ENCODE results near the gene YWHAQ.
"Not testable (repeated sequence)": the region's sequence is repeated elsewhere in the genome, so short reads cannot be mapped to it uniquely, and the experiment has no call there.

Gene YWHAQ

DNA sequence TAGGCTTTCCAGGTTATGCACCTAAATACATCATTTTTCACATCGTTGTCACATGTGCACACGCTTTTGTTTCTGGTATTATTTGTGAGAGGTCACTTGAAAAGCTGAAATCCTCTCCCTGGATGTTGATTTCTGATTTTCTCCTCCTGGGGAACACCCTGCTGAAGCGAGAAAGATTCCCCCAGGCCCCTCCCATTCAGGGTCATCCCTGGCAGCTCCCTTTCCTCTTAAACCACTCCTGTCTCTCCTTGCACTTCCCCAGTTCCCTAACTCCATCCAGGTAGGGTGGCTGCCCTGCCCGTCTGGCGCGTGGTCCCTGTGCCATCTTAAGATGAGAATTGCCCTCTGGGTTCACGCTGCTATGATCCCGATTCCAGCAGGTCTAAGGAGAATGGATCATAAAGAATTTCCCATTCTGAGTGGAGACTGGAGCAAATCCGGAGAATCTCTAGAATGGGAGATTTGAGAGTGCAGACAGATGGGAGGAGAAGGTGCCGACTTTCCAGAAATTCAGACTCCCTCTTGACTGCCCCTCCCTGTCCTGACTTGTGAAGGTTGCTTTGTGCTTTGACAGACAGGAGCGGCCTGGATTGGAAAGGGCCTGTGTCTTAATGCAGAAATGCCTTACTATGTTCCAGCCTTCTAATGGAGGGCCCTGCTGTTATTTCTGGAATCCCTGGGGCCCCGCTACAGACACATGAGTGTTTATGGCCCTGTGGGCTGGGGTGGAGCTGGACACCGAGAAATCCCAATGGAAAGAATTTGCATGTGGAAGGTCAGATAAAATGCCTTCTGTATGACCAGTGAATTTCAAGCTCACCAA is 1.3 kb upstream of the YWHAQ start:
- no peak for DNase-seq (ENCODE audit: low read depth, low spot score)

DNA sequence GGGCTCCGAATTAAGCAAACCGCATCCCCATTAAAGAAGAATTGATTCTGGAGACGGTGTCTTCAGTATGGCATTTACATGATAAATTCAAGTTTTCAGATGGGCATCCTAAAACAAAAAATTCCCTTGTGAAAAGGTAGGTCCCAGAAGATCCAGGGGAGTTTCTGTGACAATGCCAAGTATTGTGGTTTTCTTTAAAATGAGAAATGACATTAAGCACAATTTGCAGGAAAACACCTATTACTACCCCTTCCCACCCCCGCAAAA is 689 bp upstream of the YWHAQ start:
- DNase-seq (ENCODE audit: low read depth, low spot score): no peak

DNA sequence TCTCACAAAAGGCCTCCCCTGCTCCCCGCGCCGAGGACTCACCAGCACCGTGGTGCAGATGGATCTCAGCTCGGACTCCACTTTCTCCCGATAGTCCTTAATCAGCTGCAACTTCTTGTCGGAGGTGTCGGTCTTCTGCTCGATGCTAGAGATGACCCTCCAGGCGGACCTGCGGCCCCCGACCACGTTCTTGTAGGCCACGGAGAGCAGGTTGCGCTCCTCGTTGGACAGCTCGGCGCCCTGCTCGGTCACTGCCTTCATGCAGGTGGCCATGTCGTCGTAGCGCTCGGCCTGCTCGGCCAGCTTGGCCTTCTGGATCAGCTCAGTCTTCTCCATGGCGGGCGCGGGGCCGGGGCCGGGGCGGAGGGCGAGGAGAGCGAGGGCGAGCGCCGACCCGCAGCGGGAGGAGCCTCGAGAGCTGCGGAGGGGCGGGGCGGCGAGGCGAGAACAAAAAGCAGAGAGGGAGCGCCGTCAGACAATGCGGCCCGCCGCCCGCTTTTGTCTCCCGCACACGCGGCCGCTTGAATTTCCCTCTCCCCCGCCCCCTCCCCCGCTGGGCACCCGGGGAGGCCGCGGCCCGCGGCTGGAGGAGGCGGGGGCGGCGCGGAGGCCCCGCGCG is 571 bp downstream of the YWHAQ start:
- DNase-seq (ENCODE audit: low read depth, low spot score): no peak

DNA sequence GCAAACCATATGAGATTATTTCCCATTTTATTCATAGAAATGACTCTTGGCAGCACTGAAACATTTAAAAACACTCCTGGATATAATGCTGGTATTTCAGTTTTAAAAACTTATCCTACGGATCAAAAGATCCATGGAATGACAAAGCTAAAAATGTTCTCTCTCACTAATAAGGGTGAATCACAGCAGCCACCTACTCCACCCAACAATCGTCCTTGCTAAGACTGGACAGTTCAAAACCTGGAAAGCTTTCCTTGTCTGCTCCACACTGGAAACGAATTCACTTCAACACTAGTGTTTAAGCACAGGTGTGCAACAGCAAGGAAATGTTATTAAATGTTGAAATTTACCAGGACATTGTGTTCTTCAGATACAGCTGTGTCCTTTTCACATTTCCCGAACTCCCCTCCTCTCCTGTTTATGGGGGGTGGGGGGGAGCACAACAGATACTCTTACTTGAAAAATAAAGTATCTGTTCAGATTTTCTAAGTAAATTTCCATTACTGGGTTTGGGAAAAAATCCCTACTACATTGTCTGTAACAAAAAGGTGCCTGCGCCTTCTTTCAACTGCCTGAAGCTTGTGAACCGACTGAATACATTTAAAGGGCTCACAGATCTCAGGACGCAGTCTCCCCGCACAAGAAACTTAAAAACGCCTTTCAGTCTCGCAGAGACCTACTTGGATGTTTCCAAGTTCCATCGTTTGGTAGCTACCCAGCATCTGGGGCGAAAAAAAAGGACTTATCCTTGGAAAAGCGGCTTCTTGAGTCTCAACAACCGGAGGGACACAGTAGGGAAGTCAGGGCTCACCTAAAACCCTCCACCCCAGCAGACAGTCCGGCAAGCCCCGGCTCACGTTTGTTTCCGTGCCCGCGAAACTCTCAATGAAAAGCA is 1.3 kb downstream of the YWHAQ start:
- no peak for DNase-seq (ENCODE audit: low read depth, low spot score)

DNA sequence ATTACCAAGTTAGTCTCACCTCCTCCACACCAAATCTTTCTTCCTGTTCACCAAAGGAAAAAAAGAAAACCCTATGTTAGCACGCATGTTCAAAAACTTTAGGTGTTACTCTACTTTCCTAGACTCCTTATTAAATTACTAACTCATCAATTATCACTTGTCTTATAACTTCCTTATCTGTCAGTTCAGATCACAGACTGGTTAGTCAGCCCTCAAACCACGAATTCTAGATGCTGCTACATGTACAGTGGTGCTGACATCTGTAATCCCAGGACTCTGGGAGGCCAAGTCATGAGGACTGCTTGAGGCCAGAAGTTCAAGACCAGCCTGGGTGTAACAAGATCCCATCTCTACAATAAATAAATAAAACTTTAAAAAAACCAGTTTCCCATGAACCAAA is 3.5 kb downstream of the YWHAQ start:
- DNase-seq (ENCODE audit: low read depth, low spot score): no peak

DNA sequence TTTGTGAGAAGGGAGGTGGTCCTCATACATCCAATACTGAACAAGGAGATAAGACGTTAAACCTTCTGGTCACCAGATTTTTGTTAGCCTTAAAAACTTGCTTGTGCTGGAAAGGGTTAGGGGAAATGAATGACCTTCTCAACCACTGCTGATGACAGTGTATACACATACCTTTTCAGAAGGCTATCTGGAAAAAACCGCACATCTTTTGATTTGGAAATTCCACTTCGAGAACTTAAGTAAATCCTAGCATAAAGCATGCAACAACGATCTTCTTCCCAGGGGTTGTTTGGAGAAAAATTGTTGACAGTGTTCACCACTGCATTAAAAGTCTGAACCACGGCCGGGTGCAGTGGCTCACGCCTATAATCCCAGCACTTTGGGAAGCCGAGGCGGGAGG is 7.6 kb downstream of the YWHAQ start:
- DNase-seq (ENCODE audit: low read depth, low spot score): no peak

DNA sequence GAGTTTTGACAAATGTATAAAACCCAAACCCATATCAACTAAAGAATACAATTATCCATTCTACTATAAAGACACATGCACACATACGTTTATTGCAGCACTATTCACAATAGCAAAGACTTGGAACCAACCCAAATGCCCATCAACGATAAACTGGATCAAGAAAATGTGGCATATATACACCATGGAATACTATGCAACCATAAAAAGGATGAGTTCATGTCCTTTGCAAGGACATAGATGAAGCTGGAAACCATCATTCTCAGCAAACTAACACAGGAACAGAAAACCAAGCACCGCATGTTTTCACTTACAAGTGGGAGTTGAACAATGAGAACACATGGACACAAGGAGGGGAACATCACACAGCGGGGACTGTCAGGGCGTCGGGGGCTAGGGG is 9.1 kb downstream of the YWHAQ start:
- not testable (repeated sequence) for DNase-seq (ENCODE audit: low read depth, low spot score)

DNA sequence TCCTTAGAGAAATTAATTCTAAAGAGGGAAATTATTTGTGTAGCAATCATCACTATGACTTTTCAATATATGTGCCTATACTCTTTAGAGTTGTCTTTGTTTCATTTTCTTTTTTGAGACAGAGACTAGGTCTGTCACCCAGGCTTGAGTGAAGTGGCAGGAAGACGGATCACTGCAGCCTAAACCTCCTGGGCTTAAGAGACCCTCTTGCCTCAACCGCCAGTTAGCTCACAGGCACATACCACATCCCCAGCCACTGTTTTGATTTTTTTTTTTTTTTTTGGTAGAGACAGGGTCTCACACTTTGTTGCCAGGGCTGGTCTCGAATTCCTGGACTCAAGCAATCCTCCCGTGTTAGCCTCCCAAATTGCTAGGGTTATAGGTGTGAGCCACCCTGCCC is 12.4 kb downstream of the YWHAQ start:
- no peak for DNase-seq (ENCODE audit: low read depth, low spot score)

DNA sequence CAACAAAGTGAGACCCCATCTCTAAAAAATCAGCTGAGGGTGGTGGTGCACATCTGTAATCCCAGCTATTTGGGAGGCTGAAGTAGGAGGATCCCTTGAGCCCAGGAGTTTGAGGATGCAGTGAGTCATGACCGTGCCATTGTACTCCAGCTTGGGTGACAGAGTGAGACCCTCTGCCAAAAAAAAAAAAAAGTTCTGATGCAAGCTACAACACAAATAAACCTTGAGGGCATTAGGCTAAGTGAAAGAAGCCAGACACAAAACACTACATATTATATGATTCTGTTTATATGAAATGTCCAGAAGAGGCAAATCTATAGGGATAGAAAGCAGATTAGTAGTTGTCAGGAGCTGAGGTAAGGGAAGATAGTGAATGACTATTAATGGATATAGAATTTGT is 13.0 kb downstream of the YWHAQ start:
- DNase-seq (ENCODE audit: low read depth, low spot score): no peak

DNA sequence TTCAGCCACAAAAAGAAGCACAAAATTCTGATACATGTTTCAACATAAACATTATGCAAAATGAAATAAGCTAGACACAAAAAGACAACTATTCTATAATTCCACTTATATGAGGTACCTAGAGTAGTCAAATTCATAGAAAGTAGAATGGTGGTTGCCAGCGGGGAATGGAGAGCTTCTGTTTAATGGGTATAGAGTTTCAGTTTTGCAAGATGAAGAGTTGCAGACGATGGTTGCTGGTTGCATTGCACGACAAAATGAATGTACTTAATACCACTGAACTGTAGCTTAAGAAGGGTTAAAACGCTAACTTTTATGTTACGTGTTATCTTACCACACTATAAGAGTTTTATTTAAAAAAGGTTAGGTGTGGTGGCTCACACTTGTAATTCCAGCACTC is 13.5 kb downstream of the YWHAQ start:
- DNase-seq (ENCODE audit: low read depth, low spot score): no peak

DNA sequence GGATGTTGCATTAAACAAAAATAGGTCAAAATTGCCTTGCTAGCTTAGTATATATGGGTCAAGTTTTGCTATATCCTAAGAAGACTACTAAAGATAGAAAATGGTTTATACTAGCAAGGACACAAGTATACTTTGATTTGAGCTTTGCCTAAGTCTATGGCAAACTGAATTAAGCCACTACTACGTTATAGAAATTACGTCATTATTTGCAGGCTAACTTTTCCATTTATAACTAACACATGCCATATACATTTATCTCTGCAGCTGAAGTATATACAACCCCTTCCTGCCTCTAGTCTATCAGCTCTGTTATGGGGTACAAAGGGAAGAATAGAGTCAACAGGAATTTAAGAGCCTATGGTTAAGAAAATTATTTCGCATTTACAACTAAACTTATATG is 16.2 kb downstream of the YWHAQ start:
- DNase-seq (ENCODE audit: low read depth, low spot score): no peak

DNA sequence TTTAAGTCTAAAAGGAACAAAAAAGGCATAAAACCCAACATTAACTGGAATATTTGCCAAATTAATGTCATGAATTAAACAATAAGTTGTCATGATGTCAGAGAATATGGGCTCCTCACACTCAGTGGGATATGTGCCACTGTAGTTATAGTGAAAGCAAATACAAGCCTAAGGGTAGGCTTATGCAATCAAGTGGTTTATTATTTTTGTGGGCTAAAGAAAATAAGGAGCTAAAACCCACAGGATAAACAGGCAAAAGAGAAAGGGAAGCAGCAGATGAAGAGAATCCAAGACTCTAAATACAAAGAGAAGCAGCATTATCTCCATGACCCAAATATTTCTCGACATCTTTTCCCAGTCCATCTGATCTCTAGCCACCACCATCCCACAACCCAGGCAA is 17.5 kb downstream of the YWHAQ start:
- DNase-seq (ENCODE audit: low read depth, low spot score): peak; percentile 66

DNA sequence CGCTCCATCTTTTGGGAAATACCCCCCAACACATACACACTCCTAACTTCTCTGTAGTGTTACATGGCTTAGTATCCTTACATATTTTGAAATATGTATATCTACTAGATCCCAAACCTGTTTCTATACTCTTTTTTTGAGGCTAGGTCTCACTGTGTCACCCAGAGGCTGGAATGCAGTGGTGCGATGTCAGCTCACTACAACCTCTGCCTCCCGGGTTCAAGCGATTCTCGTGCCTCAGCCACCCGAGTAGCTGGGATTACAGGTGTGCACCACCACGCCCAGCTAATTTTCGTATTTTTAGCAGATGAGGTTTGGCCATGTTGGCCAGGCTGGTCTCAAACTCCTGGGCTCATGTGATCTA is 19.3 kb downstream of the YWHAQ start:
- DNase-seq (ENCODE audit: low read depth, low spot score): not testable (repeated sequence)

DNA sequence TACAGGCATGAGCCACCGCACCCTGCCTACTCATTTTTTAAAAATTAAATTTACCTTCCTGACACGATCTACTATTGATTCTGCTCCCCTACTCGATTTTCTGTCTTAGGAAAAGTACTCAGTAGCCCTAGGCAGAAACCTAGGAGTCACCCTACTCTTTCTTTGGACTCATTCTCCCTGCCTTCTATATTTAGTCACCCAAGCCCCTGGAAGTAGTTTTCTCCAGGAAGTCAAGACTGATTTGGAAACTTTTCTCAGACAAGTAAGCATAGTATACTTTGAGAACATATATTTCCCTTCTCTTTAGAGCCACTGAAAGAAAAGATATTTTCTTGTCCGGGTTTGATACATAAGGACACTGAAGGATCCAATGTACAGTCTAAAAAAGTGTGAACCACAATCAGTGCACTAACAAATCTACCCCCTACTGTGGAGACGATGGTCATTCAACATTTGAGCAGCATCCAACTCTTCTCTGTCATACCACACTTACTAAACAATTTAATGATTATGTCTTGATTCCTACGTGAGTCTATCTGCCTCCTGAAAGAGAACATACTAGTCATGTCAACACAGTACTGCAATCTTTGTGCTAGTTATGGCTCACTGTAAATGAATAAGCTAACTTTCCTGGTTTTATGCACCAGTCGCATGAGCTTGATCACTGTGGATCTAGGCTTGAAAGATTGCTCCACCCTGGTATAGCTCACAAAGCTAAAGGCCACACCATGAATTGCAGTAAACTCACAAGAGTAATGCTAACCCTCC is 19.8 kb downstream of the YWHAQ start:
- no peak for DNase-seq (ENCODE audit: low read depth, low spot score)

DNA sequence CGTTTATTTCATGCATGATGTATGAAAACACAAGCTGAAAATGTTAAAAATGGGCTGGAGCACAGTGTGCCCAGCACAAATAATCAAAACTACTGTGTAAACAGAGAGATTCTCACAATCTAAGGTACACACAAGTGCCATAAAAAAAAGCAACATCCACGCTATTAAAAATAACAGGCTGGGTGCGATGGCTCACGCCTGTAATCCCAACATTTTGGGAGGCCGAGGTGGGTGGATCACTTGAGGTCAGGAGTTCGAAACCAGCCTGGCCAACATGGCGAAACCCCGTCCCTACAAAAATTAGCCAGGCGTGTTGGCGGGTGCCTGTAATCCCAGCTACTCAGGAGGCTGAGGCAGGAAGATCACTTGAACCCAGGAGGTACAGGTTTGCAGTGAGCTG is 22.3 kb downstream of the YWHAQ start:
- DNase-seq (ENCODE audit: low read depth, low spot score): not testable (repeated sequence)

DNA sequence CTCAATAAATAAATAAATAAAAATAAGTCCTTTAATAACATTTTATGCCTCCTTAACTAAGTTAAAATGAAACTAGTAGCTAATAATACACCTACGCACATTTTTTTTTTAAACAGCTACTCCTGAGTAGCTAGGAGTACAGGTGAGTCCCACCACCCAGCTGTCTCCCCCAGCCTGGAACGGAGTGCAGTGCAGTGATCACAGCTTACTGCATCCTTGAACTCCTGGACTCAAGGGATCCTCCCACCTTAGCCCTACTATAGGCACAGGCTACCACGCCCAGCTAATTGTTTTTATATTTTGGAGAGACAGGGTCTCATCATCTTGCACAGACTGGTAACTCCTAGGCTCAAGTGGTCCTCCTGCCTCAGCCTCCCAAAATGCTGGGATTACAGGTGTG is 28.4 kb downstream of the YWHAQ start:
- no peak for DNase-seq (ENCODE audit: low read depth, low spot score)

DNA sequence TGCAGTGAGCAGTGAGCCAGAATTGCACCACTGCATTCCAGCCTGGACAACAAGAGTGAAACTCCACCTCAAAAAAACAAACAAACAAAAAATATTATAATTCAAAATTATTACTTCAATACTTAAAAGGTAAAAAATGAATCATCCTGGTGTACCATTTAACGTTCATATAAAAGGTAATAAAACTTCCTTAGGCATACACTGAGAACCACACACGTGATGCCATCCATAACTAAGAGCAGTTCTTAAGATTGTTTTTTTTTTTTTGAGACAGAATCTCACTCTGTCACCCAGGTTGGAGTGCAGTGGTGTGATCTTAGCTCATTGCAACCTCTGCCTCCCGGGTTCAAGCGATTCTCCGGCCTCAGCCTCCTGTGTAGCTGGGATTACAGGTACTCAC is 29.4 kb downstream of the YWHAQ start:
- no peak for DNase-seq (ENCODE audit: low read depth, low spot score)

DNA sequence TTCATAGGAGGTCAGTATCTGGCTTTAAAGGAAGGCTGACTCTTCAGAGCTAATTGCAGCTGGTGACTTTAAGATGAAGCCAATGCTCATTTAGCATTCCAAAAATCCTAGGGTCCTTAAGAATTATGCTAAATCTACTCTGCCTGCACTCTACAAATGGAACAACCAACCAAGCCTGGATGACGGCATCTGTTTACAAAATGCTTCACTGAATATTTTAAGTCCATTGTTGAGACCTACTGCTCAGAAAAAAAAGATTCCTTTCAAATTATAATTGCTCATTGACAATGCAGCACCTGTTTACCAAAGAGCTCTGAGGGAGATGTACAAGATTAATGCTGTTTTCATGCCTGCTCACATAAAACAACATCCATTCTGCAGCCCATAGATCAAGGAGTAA is 31.4 kb downstream of the YWHAQ start:
- DNase-seq (ENCODE audit: low read depth, low spot score): no peak

DNA sequence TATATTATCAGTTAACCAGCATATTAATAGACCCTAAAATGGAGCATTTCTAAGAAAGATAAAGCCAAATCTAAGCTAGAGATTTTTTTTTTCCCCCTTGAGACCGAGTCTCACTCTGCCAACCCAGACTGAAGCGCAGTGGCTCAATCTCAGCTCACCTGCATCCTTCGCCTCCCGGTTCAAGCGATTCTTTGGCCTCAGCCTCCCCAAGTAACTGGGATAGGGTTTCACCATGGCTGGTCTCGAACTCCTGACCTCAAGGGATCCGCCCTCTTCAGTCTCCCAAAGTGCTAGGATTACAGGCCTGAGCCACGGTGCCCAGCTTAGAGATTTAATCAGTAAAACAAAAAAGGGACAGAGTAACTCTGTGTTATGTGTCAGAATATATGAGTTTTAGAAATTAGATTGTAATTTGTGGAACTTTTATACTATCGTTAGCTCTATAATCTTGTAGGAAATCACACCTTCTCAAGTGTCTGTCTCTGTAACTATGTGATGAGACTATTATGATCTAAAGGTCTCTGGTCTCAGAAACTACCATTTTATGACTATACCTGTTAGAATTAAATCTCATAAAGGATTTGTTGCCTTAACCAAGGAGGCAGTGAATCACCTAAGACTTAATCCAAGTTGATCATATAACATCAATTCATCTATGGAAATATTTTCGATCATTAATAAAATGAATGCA is 34.0 kb downstream of the YWHAQ start:
- no peak for DNase-seq (ENCODE audit: low read depth, low spot score)

DNA sequence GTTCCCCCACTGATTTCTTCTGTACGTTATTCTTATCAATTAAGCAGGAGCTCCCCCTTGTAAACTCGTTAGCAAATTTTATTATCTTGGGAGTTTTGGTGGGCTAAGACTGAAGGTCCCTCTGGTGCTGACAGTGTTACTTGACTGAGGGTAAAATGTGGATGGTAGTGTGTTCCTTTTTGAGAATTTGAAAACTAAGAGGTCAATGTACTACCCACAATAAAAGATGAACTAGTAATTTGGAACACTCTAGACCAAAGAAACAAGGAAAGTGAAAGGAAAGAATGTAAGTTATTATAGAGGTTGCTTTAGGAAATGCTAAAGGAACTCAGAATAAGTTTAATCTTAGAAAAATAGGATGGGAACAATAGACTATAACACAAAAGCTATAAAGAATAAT is 35.1 kb downstream of the YWHAQ start:
- no peak for DNase-seq (ENCODE audit: low read depth, low spot score)

DNA sequence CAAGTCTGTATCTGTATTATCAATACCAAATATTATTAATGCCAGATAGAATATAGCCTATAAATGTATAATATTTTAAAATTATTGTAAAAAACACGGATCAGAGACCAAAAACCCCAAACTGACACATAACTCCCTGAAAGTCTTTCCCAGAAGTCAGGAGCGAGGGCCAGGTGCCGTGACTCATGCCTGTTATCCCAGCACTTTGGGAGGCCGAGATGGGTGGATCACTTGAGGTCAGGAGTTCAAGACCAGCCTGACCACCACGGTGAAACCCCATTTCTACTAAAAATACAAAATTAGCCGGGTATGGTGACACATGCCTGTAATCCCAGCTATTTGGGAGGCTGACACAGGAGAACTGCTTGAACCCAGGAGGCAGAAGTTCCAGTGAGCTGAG is 35.5 kb downstream of the YWHAQ start:
- not testable (repeated sequence) for DNase-seq (ENCODE audit: low read depth, low spot score)
